Right lung (tissue), 5 donors: ENCODE data around the gene HBG1. TPM values are rescaled to one million over a fixed set of nuclear protein-coding genes. Genes with fewer than 3 reads are reported as not detected.
"Not testable (repeated sequence)": the region's sequence is repeated elsewhere in the genome, so short reads cannot be mapped to it uniquely, and the experiment has no call there.

ENCODE experiments used
- DNase-seq, 2 donors: peaks; one replicate each; pipeline ENCODE4 v3.0.0-alpha.2; 2013
- polyA plus RNA-seq, 5 donors: library from polyadenylated mRNA; unstranded; fragments of 120-200 nt; gene quantifications; one replicate each; pipeline versions ENCODE4 v1.2.1 to v1.2.3, GENCODE V29; 2013; ENCODE audit warnings: inconsistent platforms in 1 of 5, low replicate concordance in 1 of 5; ENCODE audit not compliant: insufficient read length in 5 of 5, insufficient read depth in 1 of 5

Gene HBG1
- polyA plus RNA-seq, 5 donors, result 5.7 to 2,030 (median 15.8) TPM

DNA sequence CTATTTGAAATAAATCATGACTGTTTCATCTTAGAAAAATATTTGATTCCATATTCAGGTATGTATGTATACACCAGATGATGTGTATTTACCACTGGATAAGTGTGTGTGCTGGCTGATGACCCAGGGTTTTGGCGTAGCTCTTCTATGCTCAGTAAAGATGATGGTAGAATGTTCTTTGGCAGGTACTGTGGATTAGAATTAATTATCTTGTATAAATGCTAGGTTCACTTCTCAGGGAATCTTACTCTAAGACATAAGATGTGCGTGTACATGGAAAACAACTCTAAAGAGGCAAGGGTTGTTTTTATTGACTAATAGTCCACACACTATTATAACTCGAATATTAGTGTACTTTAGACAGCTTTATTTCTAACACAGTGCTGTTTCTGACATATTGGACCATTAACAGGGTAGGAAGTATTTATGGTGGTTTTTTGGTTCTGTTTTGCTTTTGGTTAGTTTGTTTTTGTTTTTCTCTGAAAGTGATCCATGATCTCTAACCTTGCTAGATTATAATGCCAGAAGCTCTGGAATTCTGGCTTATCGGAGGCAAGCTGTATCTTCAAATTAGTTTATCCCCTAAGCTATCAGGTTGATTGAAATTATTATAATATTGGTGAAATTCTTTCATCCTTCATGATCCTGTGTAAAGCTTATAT is 1.0 kb upstream of the HBG1 start:
- no peak for DNase-seq

DNA sequence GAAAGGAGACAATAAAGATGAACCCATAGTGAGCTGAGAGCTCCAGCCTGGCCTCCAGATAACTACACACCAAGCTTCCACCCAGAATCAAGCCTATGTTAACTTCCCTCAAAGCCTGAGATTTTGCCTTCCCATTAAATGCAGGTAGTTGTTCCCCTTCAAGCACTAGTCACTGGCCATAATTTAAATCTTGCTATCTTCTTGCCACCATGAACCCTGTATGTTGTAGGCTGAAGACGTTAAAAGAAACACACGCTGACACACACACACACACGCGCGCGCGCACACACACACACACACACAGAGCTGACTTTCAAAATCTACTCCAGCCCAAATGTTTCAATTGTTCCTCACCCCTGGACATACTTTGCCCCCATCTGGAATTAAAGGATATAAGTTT is 1.2 kb downstream of the HBG1 start:
- not testable (repeated sequence) for DNase-seq

DNA sequence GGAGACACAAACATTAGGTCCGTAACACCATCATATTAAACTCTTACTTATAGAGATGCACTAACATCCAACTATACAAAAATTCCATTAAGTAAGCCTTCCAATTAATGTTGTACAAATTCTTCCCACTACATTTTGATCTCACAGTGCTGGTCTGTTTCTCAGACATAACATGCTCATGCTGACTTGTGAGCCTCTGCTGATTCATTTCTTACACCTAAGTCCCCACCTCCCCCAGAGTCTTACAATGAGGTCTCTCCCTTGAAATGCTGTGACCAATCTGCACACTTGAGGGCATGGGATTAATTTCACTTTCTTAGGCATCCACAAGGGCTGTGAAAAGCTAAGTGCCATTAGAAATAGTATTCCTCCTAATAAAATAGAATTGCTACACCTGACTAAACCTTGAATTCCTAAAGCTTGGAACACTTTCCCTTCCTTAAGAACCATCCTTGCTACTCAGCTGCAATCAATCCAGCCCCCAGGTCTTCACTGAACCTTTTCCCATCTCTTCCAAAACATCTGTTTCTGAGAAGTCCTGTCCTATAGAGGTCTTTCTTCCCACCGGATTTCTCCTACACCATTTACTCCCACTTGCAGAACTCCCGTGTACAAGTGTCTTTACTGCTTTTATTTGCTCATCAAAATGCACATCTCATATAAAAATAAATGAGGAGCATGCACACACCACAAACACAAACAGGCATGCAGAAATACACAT is 2.0 kb downstream of the HBG1 start:
- no peak for DNase-seq

DNA sequence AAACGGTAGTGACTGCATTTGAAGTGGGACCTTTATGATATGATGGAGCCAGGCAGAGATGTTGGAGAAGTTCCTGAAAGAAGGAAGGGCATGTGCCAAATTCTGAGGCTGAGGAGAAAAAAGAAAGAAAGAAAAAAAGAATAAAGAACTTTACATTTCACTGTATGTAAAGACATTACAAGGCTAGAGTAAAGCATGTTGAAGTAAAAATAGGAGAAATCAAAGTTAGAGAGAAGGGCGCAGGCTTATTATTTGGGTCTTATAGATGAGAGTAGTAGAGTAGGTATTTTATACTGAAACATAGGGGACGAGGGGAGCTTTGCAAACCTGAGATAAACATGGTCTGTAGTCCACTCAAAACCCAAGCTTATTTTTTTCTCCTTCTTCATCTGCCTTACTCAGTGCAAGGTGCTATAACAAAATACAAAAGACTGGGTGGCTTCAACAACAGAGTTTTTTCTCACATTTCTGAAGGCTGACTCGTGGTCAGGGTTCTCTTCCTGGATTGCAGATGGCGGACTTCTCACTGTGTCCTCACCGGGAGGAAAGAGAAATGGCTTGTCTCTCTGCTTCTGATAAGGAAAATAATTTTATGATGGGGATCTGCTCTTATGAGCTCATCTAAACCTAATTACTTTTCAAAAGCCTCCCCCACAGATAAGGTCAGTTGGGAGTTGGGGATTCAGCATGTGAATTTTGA is 2.7 kb downstream of the HBG1 start:
- DNase-seq, result no peak

DNA sequence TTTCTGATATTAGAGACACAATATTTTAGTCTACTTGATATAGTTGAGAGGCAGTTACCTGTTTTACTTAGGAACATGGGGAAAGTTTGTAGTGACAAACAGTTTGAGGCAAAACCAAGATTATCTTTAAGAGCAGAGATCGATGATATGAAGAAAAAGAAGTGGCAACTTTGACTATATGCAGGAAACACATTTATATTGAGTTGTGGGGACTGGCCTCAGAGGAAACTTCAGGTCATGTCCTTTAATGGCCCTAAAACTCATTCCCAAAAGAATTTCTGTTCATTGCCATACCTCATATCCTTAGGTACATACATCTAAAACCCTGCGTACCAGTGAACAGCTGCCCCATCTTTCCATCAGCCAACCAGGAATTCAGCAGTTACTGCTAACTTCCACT is 4.5 kb downstream of the HBG1 start:
- DNase-seq, result no peak

DNA sequence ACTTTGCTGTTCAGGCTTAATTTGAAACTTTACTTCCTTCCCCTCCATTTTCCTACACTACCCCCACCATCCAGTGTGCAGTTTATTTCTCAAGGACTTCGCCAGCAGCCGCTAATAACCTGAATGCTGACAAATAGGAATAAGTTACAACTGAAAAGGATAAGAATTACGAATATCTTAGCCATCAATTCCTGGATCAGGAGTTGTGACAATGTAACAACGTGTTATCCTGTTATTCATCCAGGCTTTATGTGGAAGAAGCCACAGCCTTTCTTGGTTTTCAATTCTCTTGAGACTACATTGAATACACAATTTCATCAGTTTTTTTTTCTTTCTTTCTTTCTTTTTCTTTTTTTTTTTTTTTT is 5.9 kb downstream of the HBG1 start:
- no peak for DNase-seq

DNA sequence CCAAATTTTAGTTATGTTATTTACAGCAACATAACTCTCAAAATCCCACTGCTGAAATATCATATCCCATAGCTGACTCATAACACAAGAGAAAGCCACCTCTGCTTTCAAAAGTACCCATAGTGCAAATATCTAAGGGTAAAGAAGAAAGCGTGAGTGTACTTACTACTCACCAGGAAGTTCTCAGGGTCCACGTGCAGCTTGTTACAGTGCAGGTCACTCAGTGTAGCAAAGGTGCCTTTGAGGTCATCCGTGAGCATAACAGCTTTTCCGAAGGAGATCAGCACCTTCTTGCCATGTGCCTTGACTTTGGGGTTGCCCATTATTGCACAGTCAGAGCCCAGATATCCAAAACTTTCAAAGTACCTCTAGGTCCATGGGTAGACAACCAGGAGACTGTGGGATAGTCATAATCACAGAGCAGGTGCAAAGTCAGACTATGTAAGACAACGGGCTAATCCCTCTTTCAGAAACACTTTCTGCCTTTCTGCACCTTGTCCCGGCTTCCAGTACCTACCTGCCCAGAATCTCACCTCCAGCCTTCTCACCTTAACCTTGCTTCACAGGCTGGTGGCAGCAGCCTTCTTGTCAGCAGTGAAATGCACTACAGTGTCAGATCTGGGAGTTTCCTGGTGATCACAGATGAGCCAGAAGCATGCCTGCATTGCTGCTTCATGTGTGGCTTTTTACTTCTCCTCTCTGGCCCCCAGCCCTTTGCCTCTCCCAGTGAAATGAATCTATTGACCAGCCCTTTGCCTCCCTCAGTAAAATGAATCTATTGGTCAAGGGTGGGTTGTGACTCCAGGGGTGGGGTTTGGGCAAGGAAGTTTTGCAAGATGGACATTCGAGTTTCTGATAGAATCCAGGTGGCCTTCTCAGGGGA is 6.5 kb downstream of the HBG1 start:
- DNase-seq, result no peak

DNA sequence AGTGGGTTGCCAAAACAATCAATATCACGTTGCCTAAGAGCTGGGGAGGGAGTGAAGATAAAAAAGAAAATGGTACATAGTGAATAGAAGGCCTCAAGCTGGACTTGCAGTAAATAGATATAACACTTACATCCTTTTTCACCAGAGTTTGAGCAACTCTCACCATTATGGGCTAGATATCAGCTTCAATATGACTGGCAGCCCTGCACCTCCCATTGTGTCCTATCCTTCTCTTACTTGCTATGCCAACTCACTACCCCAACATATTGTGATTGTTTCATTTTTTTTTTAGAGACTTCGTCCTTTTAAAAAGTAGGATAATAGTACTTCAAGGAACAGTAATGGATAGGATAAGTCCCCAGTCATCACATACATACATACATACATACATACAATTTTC is 7.4 kb downstream of the HBG1 start:
- DNase-seq, result no peak

DNA sequence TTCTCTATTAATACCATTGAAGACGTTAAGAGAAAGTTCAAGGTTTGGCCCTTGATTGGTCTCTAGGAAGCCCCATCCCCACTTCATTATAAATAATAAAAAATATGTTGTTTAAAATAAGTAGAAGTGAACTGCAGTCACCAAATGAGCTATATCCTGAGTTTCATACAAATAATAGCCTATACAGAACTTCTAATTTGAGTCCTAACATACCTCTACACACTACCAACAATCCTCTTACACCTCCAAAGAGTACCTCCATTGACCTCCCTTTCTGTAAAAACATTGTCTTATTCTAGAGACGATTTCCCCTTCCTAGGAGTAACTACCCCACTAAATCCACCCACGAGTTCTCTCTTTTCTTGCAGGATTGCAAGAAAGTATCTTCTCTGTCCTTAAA is 8.2 kb downstream of the HBG1 start:
- DNase-seq, result no peak

DNA sequence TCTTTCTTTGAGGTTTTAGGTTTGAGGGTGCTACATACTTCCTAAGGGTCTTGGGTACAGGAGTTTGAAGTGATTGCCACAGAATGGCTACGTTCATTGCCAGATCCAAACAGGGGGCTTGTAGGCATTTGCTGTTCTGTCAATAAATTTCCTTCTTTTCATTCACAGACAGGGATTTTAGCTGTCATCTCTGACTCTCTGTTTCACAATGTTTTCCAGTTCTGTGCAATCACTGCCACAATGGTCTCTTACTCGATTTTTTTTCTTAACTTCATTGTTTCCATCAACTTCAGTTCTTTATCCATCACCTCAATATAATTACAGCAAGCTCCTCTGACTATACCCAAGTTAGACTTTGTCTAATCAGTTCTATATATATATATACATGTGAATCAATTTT is 9.2 kb downstream of the HBG1 start:
- DNase-seq, result no peak

DNA sequence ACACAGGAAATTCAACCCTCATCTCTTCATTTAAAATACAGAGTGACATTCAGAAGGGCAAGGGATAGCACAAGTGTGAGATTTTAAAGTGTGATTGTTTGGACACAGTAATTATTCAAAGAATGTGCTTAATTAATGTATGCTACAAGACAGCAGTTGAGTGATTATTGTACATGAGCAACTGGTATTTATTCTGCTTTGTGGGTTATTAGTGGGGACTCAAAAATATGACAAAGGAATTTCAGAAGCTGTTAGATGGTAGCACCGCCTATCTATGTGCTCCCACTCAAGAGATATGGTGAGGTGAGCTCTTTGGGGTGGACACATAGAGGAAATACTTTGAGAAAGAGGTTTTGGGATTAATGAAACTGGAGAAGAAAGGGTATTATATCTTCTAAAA is 9.6 kb downstream of the HBG1 start:
- DNase-seq, result no peak

DNA sequence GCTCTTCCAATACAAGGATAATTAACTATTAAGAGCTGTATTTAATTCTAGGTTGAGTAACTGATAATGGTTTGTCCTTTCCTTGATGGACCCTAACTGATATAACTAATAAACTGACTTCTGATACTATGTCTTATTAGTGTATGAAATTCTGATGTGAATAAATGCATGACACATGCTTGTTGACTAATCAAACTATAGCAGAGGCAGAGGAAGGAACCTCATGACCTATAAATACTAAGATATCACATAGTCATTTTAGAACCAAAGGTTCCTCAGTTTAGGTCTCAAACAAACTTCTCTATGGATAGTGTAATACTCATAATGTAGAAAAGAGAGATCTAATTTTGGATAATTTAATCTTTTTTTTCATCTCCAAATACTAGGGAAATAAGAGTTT is 10.6 kb downstream of the HBG1 start:
- no peak for DNase-seq

DNA sequence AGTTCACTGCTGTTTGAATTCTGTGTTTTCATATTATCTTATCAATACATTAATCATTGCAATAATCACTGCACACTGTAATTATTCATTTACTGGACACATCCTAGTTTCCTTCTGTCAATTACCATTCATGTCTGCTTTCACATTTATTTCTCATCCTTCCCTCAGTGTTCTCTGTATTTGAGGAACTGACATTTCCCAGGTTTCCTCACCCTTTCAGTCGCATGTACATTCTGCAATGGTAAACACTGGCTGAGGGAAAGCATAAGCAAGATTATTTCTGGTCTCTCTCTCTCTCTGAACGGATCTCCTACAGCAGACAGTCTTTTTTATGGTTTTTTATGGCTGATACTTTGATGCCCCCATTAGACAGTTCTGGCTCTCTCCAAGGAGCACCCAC is 11.2 kb downstream of the HBG1 start:
- DNase-seq, result no peak

DNA sequence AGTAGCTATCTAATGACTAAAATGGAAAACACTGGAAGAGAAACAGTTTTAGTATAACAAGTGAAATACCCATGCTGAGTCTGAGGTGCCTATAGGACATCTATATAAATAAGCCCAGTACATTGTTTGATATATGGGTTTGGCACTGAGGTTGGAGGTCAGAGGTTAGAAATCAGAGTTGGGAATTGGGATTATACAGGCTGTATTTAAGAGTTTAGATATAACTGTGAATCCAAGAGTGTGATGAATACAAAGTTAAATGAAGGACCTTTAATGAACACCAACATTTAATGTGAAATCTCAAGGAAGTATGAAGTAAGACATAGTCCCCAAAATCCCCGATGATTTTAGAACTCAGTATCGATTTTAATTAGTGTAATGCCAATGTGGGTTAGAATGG is 12.2 kb downstream of the HBG1 start:
- no peak for DNase-seq

DNA sequence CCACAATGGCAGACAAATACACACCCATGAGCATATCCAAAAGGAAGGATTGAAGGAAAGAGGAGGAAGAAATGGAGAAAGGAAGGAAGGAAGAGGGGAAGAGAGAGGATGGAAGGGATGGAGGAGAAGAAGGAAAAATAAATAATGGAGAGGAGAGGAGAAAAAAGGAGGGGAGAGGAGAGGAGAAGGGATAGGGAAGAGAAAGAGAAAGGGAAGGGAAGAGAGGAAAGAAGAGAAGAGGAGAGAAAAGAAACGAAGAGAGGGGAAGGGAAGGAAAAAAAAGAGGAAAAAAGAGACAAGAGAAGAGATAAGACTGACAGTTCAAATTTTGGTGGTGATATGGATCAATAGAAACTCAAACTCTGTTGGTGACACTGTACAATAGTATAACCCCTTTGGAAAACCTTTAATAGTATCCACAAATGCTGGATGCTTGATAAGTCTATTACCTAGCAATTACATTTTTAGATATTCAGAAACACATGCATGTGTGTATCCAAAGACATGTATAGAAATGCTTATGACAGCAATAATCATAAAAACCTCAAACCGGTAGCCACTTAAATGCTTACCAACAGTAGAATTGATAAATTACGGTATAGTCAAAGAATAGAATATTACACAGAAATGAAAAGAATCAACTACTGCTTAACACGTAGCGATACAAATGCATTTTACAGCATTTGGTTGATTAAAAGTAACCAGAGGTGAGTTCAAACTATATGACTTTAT is 14.1 kb downstream of the HBG1 start:
- DNase-seq, result no peak

DNA sequence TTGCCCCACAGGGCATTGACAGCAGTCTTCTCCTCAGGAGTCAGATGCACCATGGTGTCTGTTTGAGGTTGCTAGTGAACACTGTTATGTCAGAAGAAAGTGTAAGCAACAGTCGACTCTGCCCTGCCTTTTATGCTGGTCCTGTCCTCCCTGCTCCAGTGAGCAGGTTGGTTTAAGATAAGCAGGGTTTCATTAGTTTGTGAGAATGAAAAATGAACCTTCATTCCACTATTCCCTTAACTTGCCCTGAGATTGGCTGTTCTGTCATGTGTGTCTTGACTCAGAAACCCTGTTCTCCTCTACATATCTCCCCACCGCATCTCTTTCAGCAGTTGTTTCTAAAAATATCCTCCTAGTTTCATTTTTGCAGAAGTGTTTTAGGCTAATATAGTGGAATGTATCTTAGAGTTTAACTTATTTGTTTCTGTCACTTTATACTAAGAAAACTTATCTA is 15.2 kb downstream of the HBG1 start, which contains the start of gene HBD:
TSS of gene HBD (minus strand) at position 103 of the 454 bp plus-strand sequence. CDS start at position 53, 50 bp downstream.
- DNase-seq, result no peak

DNA sequence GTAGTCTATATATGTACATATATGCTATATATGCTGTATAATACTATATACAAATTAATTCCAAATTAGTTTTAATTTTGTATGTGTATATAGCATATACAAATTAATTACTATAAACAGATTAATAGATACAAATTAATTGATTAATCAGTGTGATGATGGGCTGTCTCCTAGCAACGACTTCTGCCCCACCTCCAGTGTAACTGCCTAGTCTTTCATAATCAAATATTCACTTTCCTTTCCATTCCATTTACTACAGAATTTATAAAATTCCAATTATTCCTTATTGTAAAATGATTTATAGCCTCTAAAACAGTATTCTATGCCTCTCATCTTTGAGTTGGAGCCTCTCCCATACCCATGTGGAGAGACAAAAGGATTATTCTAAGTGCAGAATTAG is 16.4 kb downstream of the HBG1 start:
- no peak for DNase-seq

DNA sequence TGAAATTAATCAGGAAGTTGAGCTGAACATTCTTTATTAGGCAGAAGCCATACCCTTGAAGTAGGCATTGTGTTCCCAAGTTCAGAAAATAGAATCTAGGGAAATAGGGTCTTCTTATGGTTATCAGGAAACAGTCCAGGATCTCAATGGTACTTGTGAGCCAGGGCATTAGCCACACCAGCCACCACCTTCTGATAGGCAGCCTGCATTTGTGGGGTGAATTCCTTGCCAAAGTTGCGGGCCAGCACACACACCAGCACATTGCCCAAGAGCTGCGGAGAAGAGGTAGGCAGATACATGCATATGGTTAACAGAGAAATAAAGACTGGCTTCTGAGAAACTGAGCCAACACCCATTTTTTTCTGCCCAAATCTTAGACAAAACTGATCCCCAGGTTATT is 16.8 kb downstream of the HBG1 start:
- no peak for DNase-seq

DNA sequence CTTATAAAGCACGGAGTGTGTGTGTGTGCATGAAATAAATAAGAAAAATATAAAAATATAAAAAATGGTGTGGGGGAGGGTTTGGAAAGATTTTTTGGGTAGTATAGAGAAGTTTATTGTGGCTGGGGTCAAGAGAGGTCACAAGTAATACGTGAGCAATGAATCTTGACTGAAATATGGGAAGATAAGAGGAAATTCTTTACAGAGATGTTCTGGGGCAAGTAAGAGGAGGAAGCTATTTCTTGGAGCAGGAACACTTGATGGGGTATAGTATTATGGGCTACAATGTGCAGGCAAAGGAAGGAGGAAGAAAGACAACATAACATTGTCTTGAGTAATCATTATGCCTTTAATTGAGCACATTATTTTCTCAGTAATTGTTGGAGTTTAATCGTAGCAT is 17.5 kb downstream of the HBG1 start:
- no peak for DNase-seq

DNA sequence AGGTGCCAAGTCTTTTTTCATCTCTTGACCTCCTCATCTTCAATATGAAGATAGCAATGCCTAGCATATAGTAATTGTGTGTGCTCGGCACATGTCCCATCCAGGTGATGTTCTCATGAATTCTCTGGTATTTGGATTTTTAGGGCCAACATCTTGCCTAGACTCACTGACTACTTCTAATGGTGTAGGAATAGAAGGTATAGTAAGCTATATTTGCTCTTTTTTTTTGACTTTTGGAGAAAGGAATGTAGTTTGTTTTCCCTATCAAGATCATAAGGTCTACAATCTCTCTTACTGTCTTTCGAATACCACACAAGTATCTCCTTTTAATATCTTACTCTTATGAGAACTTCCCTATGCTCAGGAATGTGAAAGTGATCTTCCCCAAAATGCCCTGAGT is 18.5 kb downstream of the HBG1 start:
- no peak for DNase-seq

DNA sequence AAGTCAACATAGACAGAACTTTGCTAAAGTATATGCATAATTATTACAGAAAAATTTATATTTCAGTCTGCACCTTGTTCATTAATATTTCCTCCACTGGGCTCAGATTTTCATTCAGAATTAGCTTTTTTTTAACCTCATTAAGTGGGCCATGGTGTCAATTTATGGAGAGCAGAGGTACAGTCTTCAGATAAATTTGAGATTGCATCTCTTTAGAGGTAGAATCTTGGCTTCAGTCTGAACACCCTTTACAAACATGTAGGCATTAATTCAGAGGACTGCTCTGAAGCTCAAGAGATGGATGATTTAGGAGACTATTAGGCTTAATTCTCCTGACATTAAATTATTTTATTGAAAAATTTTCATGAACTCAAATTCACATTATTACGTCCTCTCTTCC is 19.4 kb downstream of the HBG1 start:
- no peak for DNase-seq
